Retinal pigment epithelial cell (primary cell): ENCODE measurements around the gene TFCP2.

ENCODE experiments used
- DNase-seq: peaks from one replicate; pipeline ENCODE4 v3.0.0-alpha.2; 2010; ENCODE audit warnings: low read depth
- H3K4me3 ChIP-seq: 2 replicates; pipeline ENCODE4 v1.5.1; 2011; ENCODE audit warnings: mild to moderate bottlenecking, low read length, control low read depth, moderate library complexity
- CTCF ChIP-seq: conservative IDR thresholded peaks from 2 replicates; pipeline ENCODE4 v1.5.1; 2011; ENCODE audit warnings: low read depth, low read length, control low read depth, inconsistent platforms

Gene TFCP2

GRCh38 chr12:51103977-51104376 lies 69.0 kb downstream of the TFCP2 start:
- TF ChIP-seq CTCF, result no peak
- H3K4me3 ChIP-seq, result no peak overlapping the region
- no peak for DNase-seq

- DNase-seq, result no peak
- no peak for TF ChIP-seq CTCF
- no peak overlapping the region for H3K4me3 ChIP-seq
Measured at GRCh38 chr12:51098611-51099010, 74.3 kb downstream of the TFCP2 start.

- H3K4me3 ChIP-seq, result no peak overlapping the region
- no peak for DNase-seq
- TF ChIP-seq CTCF, result no peak
Measured at GRCh38 chr12:51090705-51091229, 82.2 kb downstream of the TFCP2 start.

DNA sequence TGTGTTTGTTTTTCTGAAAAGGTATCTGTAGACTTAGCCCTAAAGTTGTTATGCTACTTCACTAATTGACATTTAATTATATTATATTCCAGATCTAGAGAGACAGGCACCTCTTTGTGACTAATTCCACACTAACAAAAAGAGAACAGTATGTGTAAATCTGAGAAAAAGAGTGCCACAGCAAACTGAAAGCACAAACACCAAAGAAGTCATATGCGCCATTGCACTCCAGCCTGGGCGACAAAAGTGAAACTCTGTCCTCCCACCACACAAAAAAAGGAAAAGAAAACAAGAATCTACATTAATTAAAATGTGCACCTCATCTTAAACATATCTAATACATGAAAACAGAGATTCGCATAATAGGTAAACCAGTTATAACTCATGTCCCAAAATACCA lies 85.1 kb downstream of the TFCP2 start:
- H3K4me3 ChIP-seq, result no peak overlapping the region
- no peak for TF ChIP-seq CTCF
- DNase-seq, result no peak

DNA sequence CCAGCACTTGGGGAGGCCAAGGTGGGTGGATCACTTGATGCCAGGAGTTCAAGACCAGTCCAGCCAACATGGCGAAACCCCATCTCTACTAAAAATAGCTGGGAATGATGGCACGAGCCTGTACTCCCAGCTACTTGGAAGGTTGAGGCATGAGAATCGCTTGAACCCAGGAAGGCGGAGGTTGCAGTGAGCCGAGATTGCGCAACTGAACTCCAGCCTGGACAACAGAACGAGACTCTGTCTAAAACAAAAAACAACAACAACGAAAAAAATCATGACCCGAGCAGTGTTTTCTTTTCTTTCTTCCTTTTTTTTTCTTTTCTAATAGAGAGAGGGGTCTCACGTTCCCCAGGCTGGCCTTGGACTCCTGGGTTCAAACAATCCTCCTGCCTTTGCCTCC lies 86.0 kb downstream of the TFCP2 start:
- no peak for DNase-seq
- TF ChIP-seq CTCF, result no peak
- no peak overlapping the region for H3K4me3 ChIP-seq

DNA sequence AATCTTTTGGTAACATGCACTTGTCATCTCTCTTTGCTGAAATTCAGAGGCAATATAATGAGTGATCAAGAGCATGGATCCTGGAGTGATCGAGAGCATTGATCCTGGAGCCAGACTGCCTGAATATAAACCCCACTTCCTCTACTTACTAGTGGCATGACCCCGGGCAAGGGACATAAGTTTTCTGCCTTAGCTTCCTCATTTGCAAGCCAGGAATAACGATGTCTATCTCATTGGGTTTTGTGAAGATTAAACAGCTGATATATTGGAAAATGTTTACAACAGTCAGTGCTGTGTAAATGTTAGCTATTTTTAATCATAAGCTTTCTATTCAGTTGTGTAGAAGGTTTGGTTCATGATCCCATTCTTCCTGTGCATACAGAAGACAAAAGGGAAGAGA lies 87.2 kb downstream of the TFCP2 start:
- no peak for DNase-seq
- TF ChIP-seq CTCF, result no peak

GRCh38 chr12:51083126-51083833 lies 89.7 kb downstream of the TFCP2 start, which contains the start of gene CSRNP2:
Gene CSRNP2, minus strand, starts transcription at chr12:51083596. Its CDS starts 7,035 bp downstream, at chr12:51076561.
- H3K4me3 ChIP-seq, result peak within 1 kb of the TSS; percentile 87
- no peak for TF ChIP-seq CTCF
- DNase-seq, result peak; percentile 82

More for the DNA sequence above, 87.2 kb downstream of the TFCP2 start:
- H3K4me3 ChIP-seq, result no peak overlapping the region
